ENCODE results near the gene TRIM49D1. TPM values are rescaled to one million over a fixed set of nuclear protein-coding genes. Genes with fewer than 3 reads are reported as not detected.

The TRIM49D1 gene
- total RNA-seq = not detected in 2 replicates

GRCh38 chr11:89922195-89922660, at the start of gene TRIM49D1:
Gene TRIM49D1, minus strand, starts transcription at chr11:89922245. Its CDS starts 4,535 bp downstream, at chr11:89917710.

GRCh38 chr11:89965737-89966136, 43.7 kb upstream of the TRIM49D1 start, which contains the start of gene TRIM64:
Gene TRIM64, plus strand, starts transcription at chr11:89966037. Its CDS starts 2,467 bp downstream, at chr11:89968504.

GRCh38 chr11:89923764-89924163, 1.7 kb upstream of the TRIM49D1 start, which contains the start of gene TRIM49D2:
Gene TRIM49D2, plus strand, starts transcription at chr11:89924064. Its CDS starts 2,698 bp downstream, at chr11:89926762.

Other genes with a start within 250 kb of the TRIM49D1 start
- not detected in 2 replicates for gene TRIM77, start 211.9 kb downstream of the TRIM49D1 start, total RNA-seq
- not detected in 2 replicates for gene TRIM49, start 113.7 kb downstream of the TRIM49D1 start, total RNA-seq
- gene TRIM64B, start 43.8 kb downstream of the TRIM49D1 start, total RNA-seq = not detected in 2 replicates
- gene TRIM49D2, start 1.8 kb upstream of the TRIM49D1 start, total RNA-seq = not detected in 2 replicates
- not detected in 2 replicates for gene TRIM64, start 43.8 kb upstream of the TRIM49D1 start, total RNA-seq
- not detected in 2 replicates for gene TRIM49C, start 108.9 kb upstream of the TRIM49D1 start, total RNA-seq
- not detected in 2 replicates for gene UBTFL1, start 163.7 kb upstream of the TRIM49D1 start, total RNA-seq
- not detected in 2 replicates for gene NAALAD2, start 212.4 kb upstream of the TRIM49D1 start, total RNA-seq

Measured in nasal cavity respiratory epithelium epithelial cell of viscerocranial mucosa (primary cell).